ENCODE results near the gene INSRR. TPM values are rescaled to one million over a fixed set of nuclear protein-coding genes. Genes with fewer than 3 reads are reported as not detected.

Gene INSRR
- polyA plus RNA-seq, 3 donors, result not detected

DNA sequence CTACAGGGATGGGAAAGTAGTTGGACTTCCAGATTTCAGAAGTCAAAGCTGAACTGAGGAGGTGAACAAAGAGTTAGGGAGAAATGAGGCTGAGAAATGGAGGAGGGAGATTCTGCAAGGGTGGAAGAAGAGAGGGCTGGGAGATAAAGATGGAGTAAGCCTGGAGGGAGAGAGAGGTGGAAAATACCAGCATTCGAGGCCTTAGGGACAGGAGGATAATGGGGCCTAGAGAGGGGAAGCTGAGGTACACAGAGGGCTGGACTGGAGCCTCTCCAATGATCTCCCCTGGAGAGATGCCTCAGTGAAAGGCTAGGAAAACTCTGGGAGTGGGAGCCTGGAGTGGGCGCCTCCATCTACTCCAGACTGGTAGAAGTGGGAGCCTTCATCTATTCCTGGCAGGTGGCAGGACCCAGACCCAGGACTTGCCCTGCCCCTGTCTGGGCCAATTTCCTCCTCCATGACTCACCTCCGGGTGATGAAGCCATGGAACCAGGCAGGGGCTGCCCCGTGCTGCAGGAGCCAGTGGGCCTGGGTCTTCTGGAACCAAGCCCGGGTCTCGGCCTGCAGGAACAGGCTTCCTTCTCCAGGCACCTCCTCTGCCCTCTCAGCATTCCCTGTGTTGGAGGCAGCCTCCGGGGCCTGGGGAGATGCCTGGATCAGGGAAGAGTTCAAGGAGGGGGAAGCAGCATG is 44.2 kb downstream of the INSRR start:
- 81% methylated on average over 5 of the region's 7 CpGs for WGBS (ENCODE audit: insufficient coverage)
- Mint-ChIP-seq H3K4me3 (peak overlapping the region; percentile 78 to 87), H3K4me1 (peaks cover 28% of the 10 kb centered on the region), H3K36me3 (no peaks in the 10 kb centered on the region), H3K9me3 (peaks cover 0 to 2% (median 0%) of the 10 kb centered on the region in 7 donors), H3K27ac (peak overlapping the region in 2 of 7 donors; percentile 22 to 77), H3K27me3 (ENCODE audit: low read depth in 3 of 3) (peaks cover 35 to 64% (median 43%) of the 10 kb centered on the region in 3 donors)
- Histone ChIP-seq H3K9me3 (replicated peaks in 1 of 2; ENCODE audit: control insufficient read depth in 1 of 2, insufficient read depth in 1 of 2, low read length in 2 of 2) (no peaks in the 10 kb centered on the region), H3K4me1 (ENCODE audit: control insufficient read depth in 1 of 2, insufficient read depth in 2 of 2, low read length in 2 of 2) (peaks cover 21 to 24% of the 10 kb centered on the region in 2 donors), H3K36me3 (replicated peaks in 1 of 2; ENCODE audit: control insufficient read depth in 1 of 2, insufficient read depth in 2 of 2, low read length in 2 of 2) (no peaks in the 10 kb centered on the region), H2AFZ (ENCODE audit: insufficient read depth, low read depth, low read length, poor library complexity, severe bottlenecking) (peak overlapping the region; percentile 86), H3K27ac (ENCODE audit: low read depth in 1 of 2, low read length in 2 of 2) (no peak overlapping the region), H4K20me1 (ENCODE audit: insufficient read depth, low read length) (no peaks in the 10 kb centered on the region), H3K9ac (ENCODE audit: insufficient read depth, low read length, poor library complexity, severe bottlenecking) (no peak overlapping the region), H3K4me2 (replicated peaks; ENCODE audit: extremely low read depth, low read length, poor library complexity, severe bottlenecking) (peak overlapping the region; percentile 84), H3K4me3 (replicated peaks in 1 of 3; ENCODE audit: low read depth in 2 of 3, low read length in 3 of 3) (no peak overlapping the region), H3K27me3 (ENCODE audit: control insufficient read depth in 2 of 2, insufficient read depth in 2 of 2, low read length in 2 of 2) (peaks cover 0 to 33% of the 10 kb centered on the region in 2 donors), H3K79me2 (ENCODE audit: insufficient read depth, low read length) (no peaks in the 10 kb centered on the region)
- DNase-seq, result peak in 2 of 3 donors; percentile 7 to 48
- TF ChIP-seq, protein P1, sequence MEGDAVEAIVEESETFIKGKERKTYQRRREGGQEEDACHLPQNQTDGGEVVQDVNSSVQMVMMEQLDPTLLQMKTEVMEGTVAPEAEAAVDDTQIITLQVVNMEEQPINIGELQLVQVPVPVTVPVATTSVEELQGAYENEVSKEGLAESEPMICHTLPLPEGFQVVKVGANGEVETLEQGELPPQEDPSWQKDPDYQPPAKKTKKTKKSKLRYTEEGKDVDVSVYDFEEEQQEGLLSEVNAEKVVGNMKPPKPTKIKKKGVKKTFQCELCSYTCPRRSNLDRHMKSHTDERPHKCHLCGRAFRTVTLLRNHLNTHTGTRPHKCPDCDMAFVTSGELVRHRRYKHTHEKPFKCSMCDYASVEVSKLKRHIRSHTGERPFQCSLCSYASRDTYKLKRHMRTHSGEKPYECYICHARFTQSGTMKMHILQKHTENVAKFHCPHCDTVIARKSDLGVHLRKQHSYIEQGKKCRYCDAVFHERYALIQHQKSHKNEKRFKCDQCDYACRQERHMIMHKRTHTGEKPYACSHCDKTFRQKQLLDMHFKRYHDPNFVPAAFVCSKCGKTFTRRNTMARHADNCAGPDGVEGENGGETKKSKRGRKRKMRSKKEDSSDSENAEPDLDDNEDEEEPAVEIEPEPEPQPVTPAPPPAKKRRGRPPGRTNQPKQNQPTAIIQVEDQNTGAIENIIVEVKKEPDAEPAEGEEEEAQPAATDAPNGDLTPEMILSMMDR (IDR thresholded peaks at IDR 0.05), result no peak
- intact Hi-C loops (cut with micrococcal nuclease), result loop anchor here in 1 of 2 donors (10.0 kb wide), 1 partner anchor 80 kb away; the partner anchor contains the start of gene PEAR1

DNA sequence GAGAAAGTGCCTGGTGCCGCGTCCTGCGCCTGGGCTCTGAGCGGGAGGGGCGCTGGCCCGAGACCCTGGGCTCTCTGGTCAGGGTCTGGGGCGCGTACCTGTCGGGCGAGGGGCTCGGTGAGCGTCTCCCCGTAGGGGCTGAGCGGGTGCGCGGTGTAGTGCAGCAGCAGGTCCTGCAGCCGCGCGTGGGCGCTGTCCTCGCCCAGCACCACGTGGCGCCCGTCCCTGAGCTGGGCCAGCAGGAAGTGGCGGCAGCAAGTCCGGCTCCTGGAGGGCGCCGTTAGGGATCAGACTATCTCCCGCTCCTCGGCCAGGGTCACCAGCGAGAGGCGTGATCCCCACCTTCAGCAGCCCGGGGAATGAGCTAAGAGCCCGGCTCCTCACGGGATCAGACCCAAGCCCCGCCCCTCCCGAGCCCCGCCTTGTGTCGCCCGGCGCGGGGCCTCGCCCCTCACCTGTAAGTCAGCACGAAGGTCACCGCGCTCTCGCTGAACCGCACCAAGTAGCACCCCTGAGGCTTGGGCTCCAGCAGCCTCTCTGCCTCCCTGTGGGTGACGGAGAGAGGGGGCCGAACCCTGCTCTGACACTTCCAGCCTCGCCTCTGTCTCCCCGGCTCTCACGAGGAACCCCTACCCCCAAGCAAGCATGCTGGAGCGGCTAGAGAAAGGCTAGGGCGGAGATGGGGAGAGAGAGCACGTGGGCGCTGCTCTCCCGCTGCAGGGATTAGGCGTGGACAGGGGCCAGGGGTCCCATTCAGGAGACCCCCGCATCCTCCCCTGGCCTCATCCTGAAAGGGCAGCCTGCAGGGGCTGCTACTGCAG is 45.0 kb downstream of the INSRR start:
- Histone ChIP-seq H3K9me3 (replicated peaks in 1 of 2; ENCODE audit: control insufficient read depth in 1 of 2, insufficient read depth in 1 of 2, low read length in 2 of 2) (no peaks in the 10 kb centered on the region), H3K27me3 (ENCODE audit: control insufficient read depth in 2 of 2, insufficient read depth in 2 of 2, low read length in 2 of 2) (peaks cover 0 to 33% of the 10 kb centered on the region in 2 donors), H4K20me1 (ENCODE audit: insufficient read depth, low read length) (no peaks in the 10 kb centered on the region), H3K4me2 (replicated peaks; ENCODE audit: extremely low read depth, low read length, poor library complexity, severe bottlenecking) (peak overlapping the region; percentile 84), H3K9ac (ENCODE audit: insufficient read depth, low read length, poor library complexity, severe bottlenecking) (peak overlapping the region; percentile 58), H2AFZ (ENCODE audit: insufficient read depth, low read depth, low read length, poor library complexity, severe bottlenecking) (peak overlapping the region; percentile 86), H3K36me3 (replicated peaks in 1 of 2; ENCODE audit: control insufficient read depth in 1 of 2, insufficient read depth in 2 of 2, low read length in 2 of 2) (no peaks in the 10 kb centered on the region), H3K4me3 (replicated peaks in 1 of 3; ENCODE audit: low read depth in 2 of 3, low read length in 3 of 3) (peak overlapping the region; percentile 11 to 72 (median 47)), H3K27ac (ENCODE audit: low read depth in 1 of 2, low read length in 2 of 2) (no peak overlapping the region), H3K79me2 (ENCODE audit: insufficient read depth, low read length) (no peaks in the 10 kb centered on the region), H3K4me1 (ENCODE audit: control insufficient read depth in 1 of 2, insufficient read depth in 2 of 2, low read length in 2 of 2) (peaks cover 21 to 24% of the 10 kb centered on the region in 2 donors)
- Mint-ChIP-seq H3K4me1 (peaks cover 28% of the 10 kb centered on the region), H3K27me3 (ENCODE audit: low read depth in 3 of 3) (peaks cover 33 to 63% (median 42%) of the 10 kb centered on the region in 3 donors), H3K9me3 (peaks cover 0 to 2% (median 0%) of the 10 kb centered on the region in 7 donors), H3K4me3 (peak overlapping the region; percentile 78 to 87), H3K36me3 (no peaks in the 10 kb centered on the region), H3K27ac (peak overlapping the region in 2 of 7 donors; percentile 22 to 77)
- intact Hi-C loops (cut with micrococcal nuclease), result loop anchor here in 1 of 2 donors (10.0 kb wide), 1 partner anchor 81 kb away; the partner anchor contains the start of gene PEAR1
- TF ChIP-seq, protein P1 (IDR thresholded peaks at IDR 0.05), result peak; percentile 81
- peak; percentile 56 to 70 (median 61) for DNase-seq
- WGBS (ENCODE audit: insufficient coverage), result 9% methylated on average over 53 of the region's 60 CpGs

Measured in CD14-positive monocyte (primary cell).